ENCODE results near the gene CPT1B. TPM values are rescaled to one million over a fixed set of nuclear protein-coding genes. Genes with fewer than 3 reads are reported as not detected.
A peak's percentile ranks its signal among the peaks of the same experiment; 100 is the strongest.

The CPT1B gene
- total RNA-seq, 4 donors from 2014 or later: 5.0 to 19.6 (median 14.6) TPM

GRCh38 chr22:50546326-50547262, 31.6 kb downstream of the CPT1B start:
- no peaks in the 10 kb centered on the region for H3K9me3 ChIP-seq
- DNase-seq (ENCODE audit: extremely low spot score): no peak
- no peak overlapping the region for H3K27ac ChIP-seq (replicated peaks in 1 of 4)
- H3K36me3 ChIP-seq: no peaks in the 10 kb centered on the region
- intact Hi-C loops (cut with DNase I): no loop called here
- H3K4me1 ChIP-seq: peaks cover 17 to 37% (median 35%) of the 10 kb centered on the region in 4 donors
- TF ChIP-seq EP300 (IDR thresholded peaks at IDR 0.05) (no peak), CTCF (IDR thresholded peaks at IDR 0.05) (no peak), POLR2AphosphoS5 (IDR thresholded peaks at IDR 0.05) (no peak), POLR2A (IDR thresholded peaks at IDR 0.05; ENCODE audit: low read depth) (no peak)
- 55% methylated on average over 58 of the region's 78 CpGs for WGBS
- no peak overlapping the region for H3K4me3 ChIP-seq
- peaks cover 9 to 84% (median 22%) of the 10 kb centered on the region in 4 donors for H3K27me3 ChIP-seq

- Histone ChIP-seq H3K4me1 (peaks cover 17 to 37% (median 35%) of the 10 kb centered on the region in 4 donors), H3K4me3 (no peak within 1 kb of the TSS), H3K27ac (replicated peaks in 1 of 4) (no peak within 1 kb of the TSS), H3K27me3 (peaks cover 9 to 75% (median 22%) of the 10 kb centered on the region in 4 donors), H3K36me3 (no peaks in the 10 kb centered on the region), H3K9me3 (no peaks in the 10 kb centered on the region)
- DNase-seq (ENCODE audit: extremely low spot score): no peak
- no peak for TF ChIP-seq POLR2A (IDR thresholded peaks at IDR 0.05; ENCODE audit: low read depth)
- intact Hi-C loops (cut with DNase I): no loop called here
- WGBS: 52% methylated on average over 7 of the region's 10 CpGs
Observed at GRCh38 chr22:50545522-50546325, 32.5 kb downstream of the CPT1B start, which contains the start of gene KLHDC7B. KLHDC7B (plus strand) TSS chr22:50545899; CDS start chr22:50546244, 345 bp downstream.

- 70% methylated on average over 5 of the region's 5 CpGs for WGBS
- H3K27ac ChIP-seq (replicated peaks in 1 of 4): no peak overlapping the region
- H3K27me3 ChIP-seq: peaks cover 9 to 66% (median 22%) of the 10 kb centered on the region in 4 donors
- no peaks in the 10 kb centered on the region for H3K9me3 ChIP-seq
- H3K4me1 ChIP-seq: peaks cover 17 to 41% (median 38%) of the 10 kb centered on the region in 4 donors
- no peak for TF ChIP-seq EP300 (IDR thresholded peaks at IDR 0.05)
- no peak for TF ChIP-seq POLR2AphosphoS5 (IDR thresholded peaks at IDR 0.05)
- TF ChIP-seq CTCF (IDR thresholded peaks at IDR 0.05): no peak
- TF ChIP-seq POLR2A (IDR thresholded peaks at IDR 0.05; ENCODE audit: low read depth): no peak
- intact Hi-C loops (cut with DNase I): loop anchor here (5.0 kb wide), 1 partner anchor 78 kb away; no protein-coding TSS in a partner anchor
- peak overlapping the region in 3 of 4 donors; percentile 30 to 48 (median 39) for H3K4me3 ChIP-seq
- H3K36me3 ChIP-seq: no peaks in the 10 kb centered on the region
- no peak for DNase-seq (ENCODE audit: extremely low spot score)
Observed at GRCh38 chr22:50544746-50545253, 33.4 kb downstream of the CPT1B start.

- TF ChIP-seq POLR2A (IDR thresholded peaks at IDR 0.05; ENCODE audit: low read depth) (no peak), CTCF (IDR thresholded peaks at IDR 0.05) (peak; percentile 37 to 55 (median 46)), POLR2AphosphoS5 (IDR thresholded peaks at IDR 0.05) (peak in 1 of 2 donors; percentile 38)
- Histone ChIP-seq H3K4me1 (peaks cover 20 to 42% (median 41%) of the 10 kb centered on the region in 4 donors), H3K36me3 (no peaks in the 10 kb centered on the region), H3K27ac (replicated peaks in 1 of 4) (peak overlapping the region in 1 of 4 donors; percentile 40), H3K9me3 (no peaks in the 10 kb centered on the region), H3K4me3 (peak overlapping the region; percentile 30 to 48 (median 35)), H3K27me3 (peaks cover 9 to 61% (median 22%) of the 10 kb centered on the region in 4 donors)
- WGBS: 6% methylated on average over 17 of the region's 52 CpGs
- no peak for DNase-seq (ENCODE audit: extremely low spot score)
- intact Hi-C loops (cut with DNase I): loop anchor here (5.0 kb wide), 1 partner anchor 78 kb away; no protein-coding TSS in a partner anchor
Observed at GRCh38 chr22:50544078-50544745, 34.0 kb downstream of the CPT1B start.

All from esophagus muscularis mucosa (tissue), 4 donors.